ENCODE measurements around the gene PIP4K2A.

GRCh38 chr10:22588462-22588861 is 125.9 kb downstream of the PIP4K2A start:
- TF ChIP-seq, protein P1, sequence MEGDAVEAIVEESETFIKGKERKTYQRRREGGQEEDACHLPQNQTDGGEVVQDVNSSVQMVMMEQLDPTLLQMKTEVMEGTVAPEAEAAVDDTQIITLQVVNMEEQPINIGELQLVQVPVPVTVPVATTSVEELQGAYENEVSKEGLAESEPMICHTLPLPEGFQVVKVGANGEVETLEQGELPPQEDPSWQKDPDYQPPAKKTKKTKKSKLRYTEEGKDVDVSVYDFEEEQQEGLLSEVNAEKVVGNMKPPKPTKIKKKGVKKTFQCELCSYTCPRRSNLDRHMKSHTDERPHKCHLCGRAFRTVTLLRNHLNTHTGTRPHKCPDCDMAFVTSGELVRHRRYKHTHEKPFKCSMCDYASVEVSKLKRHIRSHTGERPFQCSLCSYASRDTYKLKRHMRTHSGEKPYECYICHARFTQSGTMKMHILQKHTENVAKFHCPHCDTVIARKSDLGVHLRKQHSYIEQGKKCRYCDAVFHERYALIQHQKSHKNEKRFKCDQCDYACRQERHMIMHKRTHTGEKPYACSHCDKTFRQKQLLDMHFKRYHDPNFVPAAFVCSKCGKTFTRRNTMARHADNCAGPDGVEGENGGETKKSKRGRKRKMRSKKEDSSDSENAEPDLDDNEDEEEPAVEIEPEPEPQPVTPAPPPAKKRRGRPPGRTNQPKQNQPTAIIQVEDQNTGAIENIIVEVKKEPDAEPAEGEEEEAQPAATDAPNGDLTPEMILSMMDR (IDR thresholded peaks at IDR 0.05), result no peak
- no peak for TF ChIP-seq POLR2A (IDR thresholded peaks at IDR 0.05)

Data from prostate gland (tissue), 2 donors.